Measurements from ENCODE around the gene ARHGEF39.

- no peak for TF ChIP-seq POLR2AphosphoS5 (IDR thresholded peaks at IDR 0.05; ENCODE audit: control insufficient read depth, insufficient read depth, low read depth, low read length)
- no peak for TF ChIP-seq SETDB1 (IDR thresholded peaks at IDR 0.05; ENCODE audit: low read length)
- TF ChIP-seq SRSF1 (IDR thresholded peaks at IDR 0.05; ENCODE audit: low read depth, low read length) = no peak
- no peak for TF ChIP-seq POLR2AphosphoS2 (IDR thresholded peaks at IDR 0.05; ENCODE audit: low read length)
- no peak for TF ChIP-seq REST (IDR thresholded peaks at IDR 0.05; ENCODE audit: borderline replicate concordance)
- TF ChIP-seq REST (CRISPR knock-in tag; IDR thresholded peaks at IDR 0.05; ENCODE audit: low read depth) = no peak
- TF ChIP-seq ARID3A (IDR thresholded peaks at IDR 0.05; ENCODE audit: borderline replicate concordance, low read depth, low read length) = no peak
- TF ChIP-seq JUN (IDR thresholded peaks at IDR 0.05; ENCODE audit: borderline replicate concordance, low read depth, low read length) = no peak
- TF ChIP-seq JUN (CRISPR knock-in tag; IDR thresholded peaks at IDR 0.05; ENCODE audit: borderline replicate concordance) = no peak
- TF ChIP-seq MLX (CRISPR knock-in tag; conservative IDR thresholded peaks at IDR 0.05) = no peak
- TF ChIP-seq POLR2A (conservative IDR thresholded peaks at IDR 0.05) = no peak
- no peak for TF ChIP-seq CTCF (IDR thresholded peaks at IDR 0.05 in 2 of 3, conservative IDR thresholded peaks at IDR 0.05 in 1 of 3; ENCODE audit: insufficient read depth in 2 of 3, low read depth in 1 of 3, low read length in 3 of 3)
Measured at GRCh38 chr9:35627575-35627974, 37.4 kb downstream of the ARHGEF39 start.
